ENCODE results near the gene MAP3K14.
"Not testable (repeated sequence)": the region's sequence is repeated elsewhere in the genome, so short reads cannot be mapped to it uniquely, and the experiment has no call there.

The MAP3K14 gene

GRCh38 chr17:45302220-45302619 is 14.6 kb downstream of the MAP3K14 start:
- not testable (repeated sequence) for DNase-seq (ENCODE audit: low spot score); FAIRE-seq

DNA sequence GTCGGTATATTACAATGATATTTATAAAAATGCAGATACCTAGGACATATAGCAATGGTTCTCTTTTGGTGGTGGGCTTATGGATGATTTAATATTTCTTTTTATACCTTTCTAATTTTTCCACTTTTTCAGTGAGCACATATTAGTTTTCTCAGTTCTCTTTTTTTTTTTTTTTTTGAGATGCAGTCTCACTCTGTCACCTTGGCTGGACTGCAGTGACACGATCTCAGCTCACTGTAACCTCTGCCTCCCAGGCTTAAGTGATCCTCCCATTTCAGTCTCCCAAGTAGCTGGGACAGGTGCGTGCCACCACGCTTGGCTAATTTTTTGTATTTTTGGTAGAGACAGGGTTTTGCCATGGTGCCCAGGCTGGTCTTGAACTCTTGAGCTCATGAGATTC is 15.1 kb downstream of the MAP3K14 start:
- FAIRE-seq = no peak
- no peak for DNase-seq (ENCODE audit: low spot score)

DNA sequence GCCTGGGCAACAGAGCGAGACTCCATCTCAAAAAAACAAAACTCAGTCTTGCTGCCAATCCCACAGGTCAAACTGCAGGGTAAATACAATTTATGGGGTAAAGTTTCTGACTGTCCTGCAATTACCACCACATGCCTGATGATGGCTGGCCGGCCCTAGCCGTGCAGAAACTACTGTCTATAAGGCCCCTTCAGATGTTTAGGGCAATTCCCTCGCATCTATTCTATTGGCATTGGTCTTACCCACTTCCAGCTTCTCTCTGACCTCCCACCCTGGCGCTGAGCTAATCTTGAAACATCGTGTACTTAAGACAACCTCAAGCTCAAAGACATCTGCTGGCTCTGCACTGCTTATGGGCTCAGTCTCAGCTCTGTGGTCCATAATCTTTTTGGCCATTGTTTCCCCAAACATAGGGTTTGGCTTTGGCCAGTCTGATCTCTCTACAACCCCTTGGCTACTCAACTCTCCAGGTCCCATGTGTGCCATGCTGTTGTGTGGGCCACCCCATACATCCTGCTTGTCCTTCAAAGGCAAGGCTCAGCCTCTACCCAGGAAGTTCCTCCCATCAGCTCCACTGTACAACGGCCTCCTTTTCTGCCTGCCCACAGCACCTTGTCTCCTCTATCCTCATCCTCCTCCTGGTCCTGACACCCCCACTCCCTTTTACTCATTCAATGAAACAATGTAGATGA is 16.6 kb downstream of the MAP3K14 start:
- DNase-seq (ENCODE audit: low spot score) (no peak), FAIRE-seq (no peak)

GRCh38 chr17:45299361-45299760 is 17.5 kb downstream of the MAP3K14 start:
- FAIRE-seq = no peak
- DNase-seq (ENCODE audit: low spot score) = no peak

DNA sequence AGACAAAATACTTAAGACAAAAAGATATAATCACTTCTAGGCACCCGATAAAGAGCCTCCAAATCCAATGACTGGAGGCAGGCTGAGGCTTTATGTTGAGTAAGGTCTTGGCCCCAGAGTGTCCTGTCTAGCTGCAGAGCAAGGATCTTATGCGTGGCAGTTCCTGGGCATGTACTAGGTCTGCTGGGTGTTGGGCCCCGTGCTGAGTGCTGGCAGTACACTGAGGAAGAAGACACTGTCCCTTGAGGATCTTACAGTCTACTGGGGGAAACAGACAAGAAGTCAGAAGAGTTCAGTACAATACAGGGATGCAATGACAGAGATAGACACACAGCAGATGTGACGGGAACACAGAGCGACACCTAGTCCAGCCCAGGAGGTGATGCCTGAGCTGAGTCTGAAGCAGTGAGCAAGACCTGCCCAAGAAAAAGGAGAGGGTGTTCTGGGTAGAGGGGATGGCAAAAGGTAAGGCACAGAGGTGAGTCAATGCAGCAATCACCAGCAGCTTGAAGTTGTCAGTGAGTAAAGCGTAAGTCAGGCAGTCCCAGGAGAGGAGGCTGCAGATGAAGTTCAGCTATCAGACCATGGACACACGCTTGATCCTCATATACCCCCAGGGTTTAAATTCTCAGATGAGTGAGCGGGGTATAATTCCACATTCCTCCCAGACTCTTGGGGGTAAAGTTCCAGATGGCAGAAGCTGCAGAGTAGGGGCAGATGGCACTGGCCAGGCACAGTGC is 18.1 kb downstream of the MAP3K14 start:
- DNase-seq (ENCODE audit: low spot score) (no peak), FAIRE-seq (no peak)

DNA sequence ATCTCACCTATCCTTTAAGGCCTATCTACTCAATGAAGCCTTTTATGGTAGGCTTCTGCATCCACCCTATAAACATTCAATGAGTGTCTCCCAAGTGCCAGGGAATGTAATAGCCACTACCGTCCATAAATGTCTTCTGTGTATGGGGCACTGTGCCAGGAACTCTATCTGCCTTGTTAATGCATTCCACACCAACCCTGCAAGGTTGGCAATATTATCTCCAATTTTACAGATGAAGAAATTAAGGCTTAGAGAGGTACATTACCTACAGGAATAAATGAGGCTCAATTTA is 20.0 kb downstream of the MAP3K14 start:
- DNase-seq (ENCODE audit: low spot score) (no peak), FAIRE-seq (no peak)

DNA sequence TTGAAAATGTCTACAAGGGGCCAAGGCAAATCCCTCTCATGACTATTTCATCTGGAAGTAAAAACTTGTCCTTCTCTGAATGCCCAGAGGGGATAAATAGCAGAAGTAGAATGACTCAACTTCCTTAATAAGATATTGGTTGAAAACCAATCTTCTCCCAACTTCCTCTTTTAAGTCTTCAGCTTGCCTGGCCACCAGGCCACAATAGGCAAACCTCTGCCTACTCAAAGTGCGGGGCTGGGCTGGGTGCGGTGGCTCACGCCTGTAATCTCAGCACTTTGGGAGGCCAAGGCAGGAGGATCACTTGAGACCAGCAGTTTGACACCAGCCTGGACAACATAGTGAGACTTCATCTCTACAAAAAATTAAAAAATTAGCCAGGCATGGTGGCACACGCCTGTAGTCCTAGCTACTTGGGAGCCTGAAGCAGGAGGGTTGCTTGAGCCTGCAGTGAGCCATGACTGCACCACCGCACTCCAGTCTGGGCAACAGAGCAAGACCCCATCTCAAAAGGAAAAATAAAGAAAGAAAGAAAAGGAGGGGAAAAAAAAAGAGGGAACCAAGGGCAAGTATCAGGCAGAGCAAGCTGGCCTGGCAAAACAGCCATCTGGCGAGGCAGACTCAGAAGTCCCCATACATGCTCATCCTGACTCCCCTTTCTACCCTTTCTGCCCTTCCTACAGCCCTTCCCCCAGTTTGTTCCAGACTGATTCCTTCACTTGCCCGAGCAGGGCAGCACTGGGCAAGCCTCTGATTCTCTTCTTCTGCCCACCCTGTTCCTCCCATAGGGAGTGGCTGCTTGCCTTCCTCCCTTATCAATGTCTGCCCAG is 20.6 kb downstream of the MAP3K14 start:
- no peak for FAIRE-seq

GRCh38 chr17:45294506-45294905 is 22.3 kb downstream of the MAP3K14 start:
- peak; percentile 30 for FAIRE-seq
- peak; percentile 29 for DNase-seq (ENCODE audit: low spot score)

More for the DNA sequence above, 20.6 kb downstream of the MAP3K14 start:
- DNase-seq (ENCODE audit: low spot score) = no peak

- DNase-seq (ENCODE audit: low spot score) = peak; percentile 99
- FAIRE-seq = peak; percentile 94
Observed at GRCh38 chr17:45293413-45294211, 23.2 kb downstream of the MAP3K14 start.

- no peak for FAIRE-seq
Observed at GRCh38 chr17:45292696-45293412, 24.0 kb downstream of the MAP3K14 start.

DNA sequence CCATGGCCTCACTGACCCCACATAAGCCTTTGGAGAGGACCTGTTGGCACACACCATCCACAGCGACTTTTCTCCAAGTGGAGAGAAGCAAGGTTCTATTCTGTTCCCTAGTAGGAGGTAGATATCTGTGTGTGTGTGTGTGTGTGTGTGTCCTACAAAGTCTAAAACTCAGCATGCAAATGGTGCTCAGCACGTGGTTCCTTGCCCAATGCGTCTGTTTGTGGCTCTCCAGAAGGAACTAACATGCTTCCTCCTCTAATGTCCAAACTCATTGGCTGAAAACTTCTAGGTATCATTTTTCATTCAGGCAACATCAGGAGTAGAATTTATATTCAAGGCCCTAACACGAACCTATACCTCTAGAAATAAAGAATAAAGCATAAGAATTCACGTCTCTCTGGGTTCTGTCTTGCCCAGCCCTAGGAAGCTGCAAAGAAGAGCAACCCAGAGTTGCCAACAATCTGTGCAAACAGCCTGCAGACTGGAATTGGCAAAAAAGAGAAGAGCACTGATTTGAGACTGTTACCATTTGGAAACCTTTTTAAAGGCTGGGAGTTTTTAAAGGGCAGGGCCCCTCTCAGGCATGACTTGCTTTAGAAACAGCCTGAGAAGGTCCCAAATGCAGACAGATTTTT is 25.5 kb downstream of the MAP3K14 start:
- DNase-seq (ENCODE audit: low spot score) (no peak), FAIRE-seq (no peak)

More at GRCh38 chr17:45292696-45293412, 24.0 kb downstream of the MAP3K14 start:
- no peak for DNase-seq (ENCODE audit: low spot score)

GRCh38 chr17:45290269-45290765 is 26.5 kb downstream of the MAP3K14 start:
- FAIRE-seq = no peak

DNA sequence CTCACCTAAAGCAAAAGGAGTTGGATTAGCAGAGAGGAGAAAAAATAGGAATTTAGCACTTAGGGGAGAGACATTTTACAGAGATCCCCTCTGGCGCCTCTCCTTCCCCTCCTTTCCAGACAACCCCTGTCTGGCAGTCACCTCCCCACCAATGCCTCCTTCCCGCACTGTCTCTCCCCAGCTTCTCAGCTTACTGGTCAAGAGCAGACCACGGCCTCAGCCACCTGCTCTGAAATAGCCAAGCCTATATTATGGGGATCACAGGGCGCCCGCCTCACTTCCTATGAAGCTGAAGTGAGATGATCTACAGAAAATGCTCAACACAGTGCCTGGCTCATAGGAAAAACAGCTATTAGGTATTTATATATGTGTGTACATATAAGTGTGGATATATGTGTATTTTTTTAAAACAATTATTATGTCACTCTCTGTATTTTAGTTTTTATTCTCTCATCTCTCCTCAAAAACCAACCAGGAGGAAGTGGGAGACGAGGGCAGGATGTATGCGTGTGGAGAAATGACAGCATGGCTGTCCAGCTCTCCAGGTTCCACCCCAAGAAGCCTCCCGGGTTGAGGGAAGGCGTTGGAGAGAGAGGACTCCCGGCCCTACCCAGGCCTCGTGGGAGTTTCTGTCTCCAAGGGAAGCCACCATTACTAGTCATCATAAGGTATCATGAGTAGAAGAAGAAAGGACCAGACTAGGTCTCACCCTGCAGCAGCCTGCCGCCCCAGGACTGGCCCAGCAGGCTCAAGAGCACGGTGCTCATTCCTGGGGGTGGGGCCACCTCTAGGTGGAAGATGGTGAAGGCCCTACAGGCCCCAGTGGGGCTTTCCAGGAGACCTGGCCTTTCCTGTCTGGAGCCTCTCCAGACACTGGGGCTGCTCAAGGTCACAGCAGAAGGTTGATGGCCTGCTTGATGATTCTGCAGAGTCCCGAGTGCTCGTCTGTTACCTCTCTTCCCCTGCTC is 27.2 kb downstream of the MAP3K14 start:
- FAIRE-seq (no peak), DNase-seq (ENCODE audit: low spot score) (no peak)

More at GRCh38 chr17:45290269-45290765, 26.5 kb downstream of the MAP3K14 start:
- no peak for DNase-seq (ENCODE audit: low spot score)

DNA sequence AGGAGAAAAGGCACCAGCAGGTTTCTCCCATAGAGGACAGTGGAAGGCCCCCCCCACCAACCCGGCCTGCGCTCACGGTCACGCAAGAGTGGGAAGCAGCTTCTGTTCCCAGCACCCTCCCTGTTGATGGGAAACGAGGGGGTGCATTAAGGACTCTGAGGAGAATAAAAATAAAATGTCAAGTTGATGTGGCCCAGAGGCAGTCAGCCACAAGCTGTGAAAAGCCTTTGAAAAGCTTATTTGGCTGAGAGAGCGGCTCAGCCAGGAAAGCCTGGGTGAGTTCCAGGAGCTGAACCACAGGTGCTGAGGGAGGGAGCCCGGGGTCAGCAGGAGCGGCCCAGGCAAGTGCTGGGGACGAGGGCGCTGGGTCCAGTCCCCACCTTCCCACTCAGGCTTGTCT is 28.0 kb downstream of the MAP3K14 start:
- FAIRE-seq (no peak), DNase-seq (ENCODE audit: low spot score) (no peak)

DNA sequence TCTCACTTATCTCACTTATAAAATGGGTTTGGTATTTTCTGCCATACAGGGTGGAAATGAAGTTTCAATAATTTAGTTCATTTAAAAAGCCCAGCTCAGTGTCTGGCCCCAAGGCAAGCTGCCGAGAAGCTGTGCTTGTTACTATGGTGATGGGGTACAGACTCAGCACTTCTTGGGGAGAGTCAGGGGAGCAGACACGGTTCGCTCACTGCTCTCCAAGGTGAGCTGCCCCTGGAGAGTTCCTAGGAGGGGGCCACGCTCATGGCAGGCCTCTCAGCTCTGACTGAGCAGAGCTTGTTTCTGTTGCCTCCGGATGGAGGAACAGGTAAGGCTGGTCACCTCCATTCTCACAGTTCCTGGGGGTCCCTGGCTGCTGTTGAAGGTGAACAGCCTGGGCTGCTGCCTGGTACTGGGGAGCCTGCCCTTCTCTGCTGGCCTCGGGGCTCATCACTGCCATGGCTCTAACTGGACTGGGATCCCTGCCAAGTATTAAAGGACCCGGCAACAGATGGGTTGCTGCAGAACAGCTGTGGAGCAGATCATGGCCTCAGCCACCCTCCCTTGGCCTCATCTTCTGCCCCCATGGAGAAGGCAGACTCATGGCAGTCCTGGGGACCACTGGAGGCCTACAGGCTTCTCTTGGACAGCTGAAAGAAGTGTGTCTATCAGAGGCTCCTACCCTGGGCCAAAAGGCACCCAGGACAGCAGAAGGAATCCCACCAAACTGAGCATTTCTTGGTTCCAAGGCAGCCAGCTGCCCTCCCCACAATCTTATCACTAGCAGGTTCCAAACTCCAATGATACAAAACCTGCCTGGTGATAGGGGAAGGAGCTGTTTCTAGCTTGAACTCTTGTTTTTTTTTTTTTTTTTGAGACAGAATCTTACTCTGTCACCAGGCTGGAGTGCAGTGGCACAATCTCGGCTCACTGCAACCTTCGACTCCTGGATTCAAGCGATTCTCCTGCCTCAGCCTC is 29.0 kb downstream of the MAP3K14 start:
- FAIRE-seq (no peak), DNase-seq (ENCODE audit: low spot score) (no peak)

- DNase-seq (ENCODE audit: low spot score) = no peak
- no peak for FAIRE-seq
Observed at GRCh38 chr17:45286286-45286685, 30.5 kb downstream of the MAP3K14 start.
